ENCODE data around the gene ESRP2. TPM values are rescaled to one million over a fixed set of nuclear protein-coding genes. Genes with fewer than 3 reads are reported as not detected.

The ESRP2 gene
- total and polyA plus RNA-seq, 10 donors = 0.02 to 0.35 (median 0.23) TPM; not detected in 2

DNA sequence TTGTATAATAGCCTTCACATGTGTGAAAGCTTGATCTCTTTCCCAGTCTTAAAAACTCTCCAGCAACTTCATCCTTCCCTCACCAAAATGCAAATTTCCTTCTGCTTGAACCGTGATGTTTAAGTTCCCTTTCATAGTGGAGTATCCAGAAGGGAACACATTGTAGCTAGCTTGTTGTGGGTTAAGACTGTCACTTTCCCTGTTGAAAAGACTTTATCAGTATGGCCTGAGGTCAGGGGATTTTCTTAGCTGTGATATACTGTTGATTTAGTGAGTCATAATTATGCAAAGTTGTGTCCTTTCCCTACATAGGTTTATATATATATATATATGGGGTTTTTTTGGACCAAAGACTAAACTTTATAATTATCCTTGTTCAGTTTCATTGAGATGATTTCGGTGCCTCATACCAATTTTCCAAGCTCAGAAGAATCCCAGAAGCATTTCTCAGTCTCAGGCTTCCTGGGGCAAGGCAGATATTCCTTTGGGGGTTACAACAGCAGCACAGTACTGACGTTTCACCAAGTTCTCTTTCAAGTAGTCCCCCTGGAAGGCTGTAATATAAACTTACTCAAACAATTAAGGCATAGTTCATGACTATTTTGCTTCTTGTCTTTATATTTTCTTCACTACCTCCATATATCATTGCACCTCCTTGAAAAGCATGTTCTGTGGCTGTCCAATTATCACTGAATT is 35.7 kb downstream of the ESRP2 start:
- Histone ChIP-seq H3K9me3 (no peaks in the 10 kb centered on the region), H3K27me3 (replicated peaks in 1 of 7) (no peaks in the 10 kb centered on the region), H3K4me1 (no peaks in the 10 kb centered on the region), H3K27ac (no peak overlapping the region), H3K4me3 (no peak overlapping the region), H3K36me3 (peaks cover 0 to 61% (median 4%) of the 10 kb centered on the region in 6 donors)
- WGBS, 5 donors = 59 to 75% (median 65%) methylated on average over 3 of the region's 3 CpGs
- no peak for DNase-seq
- TF ChIP-seq POLR2A (IDR thresholded peaks at IDR 0.05) (no peak), POLR2AphosphoS5 (IDR thresholded peaks at IDR 0.05) (no peak)
- TF ChIP-seq, protein P1, sequence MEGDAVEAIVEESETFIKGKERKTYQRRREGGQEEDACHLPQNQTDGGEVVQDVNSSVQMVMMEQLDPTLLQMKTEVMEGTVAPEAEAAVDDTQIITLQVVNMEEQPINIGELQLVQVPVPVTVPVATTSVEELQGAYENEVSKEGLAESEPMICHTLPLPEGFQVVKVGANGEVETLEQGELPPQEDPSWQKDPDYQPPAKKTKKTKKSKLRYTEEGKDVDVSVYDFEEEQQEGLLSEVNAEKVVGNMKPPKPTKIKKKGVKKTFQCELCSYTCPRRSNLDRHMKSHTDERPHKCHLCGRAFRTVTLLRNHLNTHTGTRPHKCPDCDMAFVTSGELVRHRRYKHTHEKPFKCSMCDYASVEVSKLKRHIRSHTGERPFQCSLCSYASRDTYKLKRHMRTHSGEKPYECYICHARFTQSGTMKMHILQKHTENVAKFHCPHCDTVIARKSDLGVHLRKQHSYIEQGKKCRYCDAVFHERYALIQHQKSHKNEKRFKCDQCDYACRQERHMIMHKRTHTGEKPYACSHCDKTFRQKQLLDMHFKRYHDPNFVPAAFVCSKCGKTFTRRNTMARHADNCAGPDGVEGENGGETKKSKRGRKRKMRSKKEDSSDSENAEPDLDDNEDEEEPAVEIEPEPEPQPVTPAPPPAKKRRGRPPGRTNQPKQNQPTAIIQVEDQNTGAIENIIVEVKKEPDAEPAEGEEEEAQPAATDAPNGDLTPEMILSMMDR (IDR thresholded peaks at IDR 0.05 in 8 of 11, conservative IDR thresholded peaks at IDR 0.05 in 3 of 11) = no peak
- intact Hi-C loops (cut with DNase I; ENCODE audit: low total_unique reads) = no loop called here

DNA sequence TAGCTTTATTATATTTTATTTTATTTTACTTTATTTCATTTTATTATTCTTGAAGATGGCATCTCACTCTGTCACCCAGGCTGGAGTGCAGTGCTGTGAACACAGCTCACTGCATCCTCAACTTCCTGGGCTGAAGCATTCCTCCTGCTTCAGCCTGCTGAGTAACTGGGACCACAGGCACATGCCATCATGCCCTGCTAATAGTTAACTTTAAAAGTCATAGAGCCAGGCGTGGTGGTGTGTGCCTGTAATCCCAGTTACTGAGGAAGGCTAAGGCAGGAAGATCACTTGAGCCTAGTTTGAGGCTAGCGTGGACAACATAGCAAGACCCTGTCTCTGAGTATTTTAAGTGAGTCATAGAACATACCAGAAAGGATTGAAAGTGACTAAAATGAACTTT is 38.7 kb downstream of the ESRP2 start:
- Histone ChIP-seq H3K4me1 (no peaks in the 10 kb centered on the region), H3K4me3 (no peak overlapping the region), H3K27ac (no peak overlapping the region), H3K27me3 (replicated peaks in 1 of 7) (no peaks in the 10 kb centered on the region), H3K36me3 (peaks cover 0 to 73% (median 15%) of the 10 kb centered on the region in 6 donors), H3K9me3 (no peaks in the 10 kb centered on the region)
- intact Hi-C loops (cut with DNase I; ENCODE audit: low total_unique reads) = no loop called here
- TF ChIP-seq POLR2A (IDR thresholded peaks at IDR 0.05) = no peak
- TF ChIP-seq, protein P1 (IDR thresholded peaks at IDR 0.05 in 8 of 11, conservative IDR thresholded peaks at IDR 0.05 in 3 of 11) = no peak
- no peak for DNase-seq
- WGBS, 5 donors = 89 to 97% (median 94%) methylated on average over 2 of the region's 2 CpGs

DNA sequence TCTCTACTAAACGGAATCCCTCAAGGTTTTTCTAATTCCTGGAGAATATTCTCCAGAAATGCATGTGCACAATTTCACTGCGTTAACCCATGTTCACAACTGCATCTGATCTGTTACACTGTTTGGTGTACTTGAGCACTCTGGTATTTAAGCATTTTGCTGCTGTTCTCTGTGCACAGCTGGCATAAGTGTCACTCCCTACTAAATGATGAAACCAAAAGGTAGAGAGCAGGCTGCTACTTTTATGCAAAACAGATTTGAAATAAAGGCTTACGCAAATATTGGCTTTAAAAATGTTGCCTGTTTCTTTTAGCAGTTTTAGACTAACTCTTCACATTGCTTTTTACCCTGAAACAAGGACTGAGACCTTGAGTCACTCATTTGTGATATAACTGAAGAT is 41.7 kb downstream of the ESRP2 start:
- H3K4me3 ChIP-seq = no peak overlapping the region
- intact Hi-C loops (cut with DNase I; ENCODE audit: low total_unique reads) = no loop called here
- no peaks in the 10 kb centered on the region for H3K4me1 ChIP-seq
- H3K9me3 ChIP-seq = no peaks in the 10 kb centered on the region
- peaks cover 4 to 80% (median 30%) of the 10 kb centered on the region in 6 donors for H3K36me3 ChIP-seq
- WGBS, 5 donors = 78 to 93% (median 91%) methylated on average over 3 of the region's 3 CpGs
- TF ChIP-seq POLR2AphosphoS5 (IDR thresholded peaks at IDR 0.05) (no peak), POLR2A (IDR thresholded peaks at IDR 0.05) (no peak)
- TF ChIP-seq, protein P1 (IDR thresholded peaks at IDR 0.05 in 8 of 11, conservative IDR thresholded peaks at IDR 0.05 in 3 of 11) = no peak
- no peaks in the 10 kb centered on the region for H3K27me3 ChIP-seq (replicated peaks in 1 of 7)
- H3K27ac ChIP-seq = no peak overlapping the region
- DNase-seq = no peak

DNA sequence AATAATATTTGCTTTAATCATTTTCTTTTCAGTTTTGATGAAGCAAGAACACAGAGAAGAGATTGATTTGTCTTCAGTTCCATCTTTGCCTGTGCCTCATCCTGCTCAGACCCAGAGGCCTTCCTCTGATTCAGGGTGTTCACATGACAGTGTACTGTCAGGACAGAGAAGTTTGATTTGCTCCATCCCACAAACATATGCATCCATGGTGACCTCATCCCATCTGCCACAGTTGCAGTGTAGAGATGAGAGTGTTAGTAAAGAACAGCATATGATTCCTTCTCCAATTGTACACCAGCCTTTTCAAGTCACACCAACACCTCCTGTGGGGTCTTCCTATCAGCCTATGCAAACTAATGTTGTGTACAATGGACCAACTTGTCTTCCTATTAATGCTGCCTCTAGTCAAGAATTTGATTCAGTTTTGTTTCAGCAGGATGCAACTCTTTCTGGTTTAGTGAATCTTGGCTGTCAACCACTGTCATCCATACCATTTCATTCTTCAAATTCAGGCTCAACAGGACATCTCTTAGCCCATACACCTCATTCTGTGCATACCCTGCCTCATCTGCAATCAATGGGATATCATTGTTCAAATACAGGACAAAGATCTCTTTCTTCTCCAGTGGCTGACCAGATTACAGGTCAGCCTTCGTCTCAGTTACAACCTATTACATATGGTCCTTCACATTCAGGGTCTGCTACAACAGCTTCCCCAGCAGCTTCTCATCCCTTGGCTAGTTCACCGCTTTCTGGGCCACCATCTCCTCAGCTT is 45.0 kb downstream of the ESRP2 start:
- intact Hi-C loops (cut with DNase I; ENCODE audit: low total_unique reads) = no loop called here
- Histone ChIP-seq H3K27ac (no peak overlapping the region), H3K36me3 (peaks cover 4 to 93% (median 55%) of the 10 kb centered on the region in 6 donors), H3K9me3 (no peaks in the 10 kb centered on the region), H3K4me1 (no peaks in the 10 kb centered on the region), H3K4me3 (no peak overlapping the region), H3K27me3 (replicated peaks in 1 of 7) (no peaks in the 10 kb centered on the region)
- DNase-seq = no peak
- TF ChIP-seq POLR2AphosphoS5 (IDR thresholded peaks at IDR 0.05) = no peak
- TF ChIP-seq POLR2A (IDR thresholded peaks at IDR 0.05) = no peak
- TF ChIP-seq, protein P1 (IDR thresholded peaks at IDR 0.05 in 8 of 11, conservative IDR thresholded peaks at IDR 0.05 in 3 of 11) = no peak
- 96 to 98% (median 98%) methylated on average over 2 of the region's 2 CpGs for WGBS, 5 donors

Data from spleen (tissue), 11 donors.